GM06990 (cell line): ENCODE results near the gene ASTE1.
"Not testable (repeated sequence)": the region's sequence is repeated elsewhere in the genome, so short reads cannot be mapped to it uniquely, and the experiment has no call there.

Experiments
- DNase-seq: peaks from one replicate; pipeline ENCODE4 v3.0.0-alpha.2; 2011; ENCODE audit not compliant: insufficient read length; ENCODE audit errors: extremely low read depth
- H3K27me3 ChIP-seq: replicated peaks from 2 replicates; pipeline ENCODE4 v1.6.0; 2011; ENCODE audit warnings: low read length; ENCODE audit not compliant: control insufficient read depth, insufficient read depth
- H3K36me3 ChIP-seq: 2 replicates; pipeline ENCODE4 v1.5.1; 2011; ENCODE audit warnings: low read length; ENCODE audit not compliant: control insufficient read depth, insufficient read depth
- H3K4me3 ChIP-seq: replicated peaks from 2 replicates; pipeline ENCODE4 v1.5.1; 2011; ENCODE audit warnings: low read depth, mild to moderate bottlenecking, control low read depth, low read length
- TF ChIP-seq, protein P1 (sequence below): IDR thresholded peaks from 2 replicates; pipeline ENCODE4 v1.5.1; 2011; ENCODE audit warnings: low read length, control low read depth, mild to moderate bottlenecking, inconsistent platforms; ENCODE audit not compliant: insufficient read depth, poor library complexity, severe bottlenecking

Gene ASTE1

DNA sequence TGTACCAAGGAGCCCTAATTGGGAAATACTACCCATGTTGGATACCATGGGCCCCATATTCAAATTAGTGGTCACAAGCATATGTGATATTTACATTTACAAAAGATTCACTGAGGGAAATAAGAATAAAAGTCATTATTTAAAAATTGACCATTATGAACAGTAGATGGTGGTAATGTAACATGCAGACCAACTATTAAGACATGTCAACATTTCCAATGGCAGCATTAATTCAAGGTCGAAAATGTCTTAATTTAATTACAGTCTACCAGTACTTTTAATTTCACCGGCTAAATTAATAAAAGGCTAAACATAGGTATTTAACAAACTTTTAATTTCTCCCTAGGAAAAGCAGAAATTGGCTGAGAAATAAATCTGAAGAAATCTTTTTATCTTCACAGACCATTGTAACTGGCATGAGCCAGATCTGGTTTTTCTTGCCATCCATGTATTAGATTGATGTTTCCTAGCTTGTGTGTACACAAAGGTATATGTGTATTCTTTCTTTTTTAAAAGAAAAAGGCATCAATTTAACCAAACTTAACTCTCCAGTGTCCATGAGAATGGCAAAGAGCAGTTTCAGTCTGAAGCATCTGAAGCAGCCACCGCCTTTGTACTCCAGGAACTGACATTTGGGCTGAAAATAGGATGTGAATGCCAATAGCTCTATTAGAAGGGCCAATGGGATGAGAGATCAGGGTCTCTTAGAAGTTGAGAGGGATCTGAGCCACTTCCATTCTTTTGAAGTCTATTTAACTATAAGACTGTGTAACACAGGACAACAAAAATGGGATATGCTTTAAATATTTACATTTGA lies 26.6 kb upstream of the ASTE1 start:
- Histone ChIP-seq H3K4me3 (no peak overlapping the region), H3K27me3 (no peaks in the 10 kb centered on the region), H3K36me3 (no peaks in the 10 kb centered on the region)
- no peak for DNase-seq
- TF ChIP-seq, protein P1, sequence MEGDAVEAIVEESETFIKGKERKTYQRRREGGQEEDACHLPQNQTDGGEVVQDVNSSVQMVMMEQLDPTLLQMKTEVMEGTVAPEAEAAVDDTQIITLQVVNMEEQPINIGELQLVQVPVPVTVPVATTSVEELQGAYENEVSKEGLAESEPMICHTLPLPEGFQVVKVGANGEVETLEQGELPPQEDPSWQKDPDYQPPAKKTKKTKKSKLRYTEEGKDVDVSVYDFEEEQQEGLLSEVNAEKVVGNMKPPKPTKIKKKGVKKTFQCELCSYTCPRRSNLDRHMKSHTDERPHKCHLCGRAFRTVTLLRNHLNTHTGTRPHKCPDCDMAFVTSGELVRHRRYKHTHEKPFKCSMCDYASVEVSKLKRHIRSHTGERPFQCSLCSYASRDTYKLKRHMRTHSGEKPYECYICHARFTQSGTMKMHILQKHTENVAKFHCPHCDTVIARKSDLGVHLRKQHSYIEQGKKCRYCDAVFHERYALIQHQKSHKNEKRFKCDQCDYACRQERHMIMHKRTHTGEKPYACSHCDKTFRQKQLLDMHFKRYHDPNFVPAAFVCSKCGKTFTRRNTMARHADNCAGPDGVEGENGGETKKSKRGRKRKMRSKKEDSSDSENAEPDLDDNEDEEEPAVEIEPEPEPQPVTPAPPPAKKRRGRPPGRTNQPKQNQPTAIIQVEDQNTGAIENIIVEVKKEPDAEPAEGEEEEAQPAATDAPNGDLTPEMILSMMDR: peak; percentile 14

DNA sequence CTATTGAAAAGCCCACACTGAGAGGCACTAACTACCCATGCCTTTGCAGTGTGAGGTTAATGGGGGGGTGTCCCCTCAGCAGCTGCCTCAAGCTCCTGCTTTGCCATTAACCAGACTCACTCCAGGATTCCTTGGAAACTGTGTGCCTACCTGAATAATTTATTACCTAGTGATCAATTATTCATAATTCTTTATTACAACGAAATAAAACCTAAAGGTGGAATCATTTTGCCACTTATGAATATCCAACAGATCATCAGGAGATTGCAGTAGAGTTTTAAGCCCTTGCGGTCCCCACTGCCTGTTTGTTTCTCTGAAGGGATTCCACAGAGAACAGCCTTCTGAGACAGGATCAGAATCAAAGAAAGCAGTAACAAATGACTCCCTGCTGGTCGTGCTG lies 23.4 kb upstream of the ASTE1 start:
- TF ChIP-seq, protein P1: no peak
- H3K27me3 ChIP-seq: no peaks in the 10 kb centered on the region
- no peaks in the 10 kb centered on the region for H3K36me3 ChIP-seq
- no peak for DNase-seq
- no peak overlapping the region for H3K4me3 ChIP-seq

DNA sequence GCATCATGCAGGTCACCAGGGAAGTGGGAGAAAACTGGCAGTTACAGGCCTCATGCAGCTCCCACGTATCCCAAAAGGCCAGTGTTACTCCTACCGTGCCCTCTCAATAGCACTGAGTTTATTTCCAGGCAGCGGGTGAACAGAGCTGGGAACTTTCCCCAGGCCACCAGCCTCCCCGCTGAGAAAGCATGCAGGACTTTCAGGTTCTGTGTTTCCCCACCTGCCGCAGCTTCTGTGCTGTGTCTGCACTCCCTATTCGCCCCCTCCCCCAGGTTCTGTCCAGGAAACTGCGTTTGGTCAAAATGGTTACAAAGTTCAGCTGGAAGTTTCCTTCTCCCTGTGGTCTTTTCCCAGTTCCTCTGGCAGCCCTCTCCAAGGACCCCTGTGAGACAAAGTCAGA lies 21.4 kb upstream of the ASTE1 start:
- Histone ChIP-seq H3K27me3 (no peaks in the 10 kb centered on the region), H3K36me3 (no peaks in the 10 kb centered on the region), H3K4me3 (no peak overlapping the region)
- DNase-seq: no peak
- TF ChIP-seq, protein P1: no peak

DNA sequence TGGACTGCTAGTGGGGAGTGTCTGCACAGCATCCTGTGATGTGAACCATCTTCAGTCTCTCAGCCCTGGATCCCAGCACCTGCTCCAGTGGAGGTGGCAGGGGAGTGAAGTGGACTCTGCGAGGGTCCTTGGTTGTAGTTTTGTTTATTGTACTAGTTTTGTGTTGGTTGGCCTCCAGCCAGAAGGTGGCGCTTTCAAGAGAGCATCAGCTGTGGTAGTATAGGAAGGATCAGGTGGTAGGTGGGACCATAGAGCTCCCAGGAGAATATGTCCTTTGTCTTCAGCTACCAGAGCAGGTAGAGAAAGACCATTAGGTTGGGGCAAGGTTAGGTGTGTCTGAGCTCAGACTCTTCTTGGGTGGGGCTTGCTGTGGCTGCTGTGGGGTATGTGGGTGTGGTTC lies 21.0 kb upstream of the ASTE1 start:
- Histone ChIP-seq H3K27me3 (no peaks in the 10 kb centered on the region), H3K36me3 (no peaks in the 10 kb centered on the region), H3K4me3 (no peak overlapping the region)
- TF ChIP-seq, protein P1: peak; percentile 36
- DNase-seq: no peak

DNA sequence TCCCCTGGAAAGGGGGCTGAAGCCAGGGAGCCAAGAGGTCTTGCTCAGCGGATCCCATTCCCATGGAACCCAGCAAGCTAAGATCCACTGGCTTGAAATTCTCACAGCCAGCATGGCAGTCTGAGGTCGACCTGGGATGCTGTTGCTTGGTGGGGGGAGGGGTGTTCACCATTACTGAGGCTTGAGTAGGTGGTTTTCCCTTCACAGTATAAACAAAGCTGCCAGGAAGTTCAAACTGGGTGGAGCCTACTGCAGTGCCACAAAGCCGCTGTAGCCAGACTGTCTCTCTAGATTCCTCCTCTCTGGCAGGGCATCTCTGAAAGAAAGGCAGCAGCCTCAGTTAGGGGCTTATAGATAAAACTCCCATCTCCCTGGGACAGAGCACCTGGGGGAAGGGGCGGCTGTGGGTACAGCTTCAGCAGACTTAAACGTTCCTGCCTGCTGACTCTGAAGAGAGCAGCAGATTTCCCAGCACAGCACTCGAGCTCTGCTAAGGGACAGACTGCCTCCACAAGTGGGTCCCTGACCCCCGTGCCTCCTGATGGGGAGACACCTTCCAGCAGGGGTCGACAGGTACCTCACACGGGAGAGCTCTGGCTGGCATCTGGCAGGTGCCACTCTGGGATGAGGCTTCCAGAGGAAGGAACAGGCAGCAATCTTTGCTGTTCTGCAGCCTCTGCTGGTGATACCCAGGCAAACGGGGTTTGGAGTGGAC lies 15.8 kb upstream of the ASTE1 start:
- DNase-seq, H3K27me3 ChIP-seq, H3K36me3 ChIP-seq, H3K4me3 ChIP-seq: not testable (repeated sequence)

DNA sequence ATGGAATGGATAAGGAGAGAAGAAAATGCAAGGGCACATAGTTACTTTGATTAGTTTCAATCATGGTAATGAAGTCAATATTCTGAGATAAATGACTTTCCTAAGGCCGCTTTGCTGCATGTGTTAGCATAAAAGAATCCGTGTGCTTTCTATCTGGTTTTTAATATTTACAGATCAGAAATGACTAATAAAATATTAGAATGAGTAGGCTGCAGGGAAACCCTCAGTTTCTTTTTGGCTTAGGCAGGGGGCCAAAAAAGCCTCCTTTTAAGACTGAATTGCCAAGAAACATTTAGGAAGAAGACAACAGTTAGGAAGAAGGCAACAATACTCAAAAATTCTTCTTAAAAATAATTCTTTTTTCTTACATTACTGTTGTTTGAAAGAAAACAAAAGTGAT lies 11.7 kb upstream of the ASTE1 start:
- H3K36me3 ChIP-seq: no peaks in the 10 kb centered on the region
- H3K4me3 ChIP-seq: no peak overlapping the region
- DNase-seq: no peak
- TF ChIP-seq, protein P1: no peak
- no peaks in the 10 kb centered on the region for H3K27me3 ChIP-seq
